Pancreas (tissue), 10 donors: ENCODE measurements around the gene WNT2B. TPM values are rescaled to one million over a fixed set of nuclear protein-coding genes. Genes with fewer than 3 reads are reported as not detected.

Source experiments
- ATAC-seq, 4 donors: fragments of 200-7000 bp; cut with Tn5 transposase; one replicate each; pipeline versions ENCODE4 v1.8.0 to v1.9.1; 2020; ENCODE audit warnings: mild to moderate bottlenecking in 4 of 4, moderate library complexity in 4 of 4
- DNase-seq, 6 donors: peaks; one replicate each; pipeline ENCODE4 v3.0.0-alpha.2; 2020
- FAIRE-seq: peaks from 2 replicates; lab custom pipeline; 2012; peaks lifted over from hg19 to GRCh38; lab: Jason Lieb, UNC
- H3K27ac ChIP-seq, 4 donors: fragments of 200-600 bp; sonication (generic); 1 replicate in 3 of 4; 2 replicates in 1 of 4; pipeline versions ENCODE4 v1.5.0 to v1.8.0; 2020
- H3K27me3 ChIP-seq, 4 donors: fragments of 200-600 bp; one replicate each; pipeline ENCODE4 v1.8.0; 2021
- H3K36me3 ChIP-seq, 3 donors: fragments of 200-600 bp; sonication (generic) in 1 of 3; one replicate each; pipeline versions ENCODE4 v1.5.0 to v1.8.0; 2020 to 2021
- H3K4me1 ChIP-seq, 3 donors: fragments of 200-600 bp; one replicate each; pipeline ENCODE4 v1.8.0; 2021
- H3K4me3 ChIP-seq, 4 donors: fragments of 200-600 bp; sonication (generic) in 2 of 4; one replicate each; pipeline versions ENCODE4 v1.5.0 to v1.8.0; 2020 to 2021
- H3K9me3 ChIP-seq, 4 donors: fragments of 200-600 bp; one replicate each; pipeline ENCODE4 v1.8.0; 2021
- CTCF ChIP-seq, 4 donors: fragments of 200-600 bp; sonication (generic) in 3 of 4; IDR thresholded peaks; one replicate each; pipeline versions ENCODE4 v1.5.0 to v1.8.0; 2021; ENCODE audit warnings: antibody characterized with exemption in 4 of 4
- WGBS, 2 donors: extraction: QIAGEN DNeasy Blood & Tissue Kit; methylation state at CpG; one replicate each; pipeline ENCODE4 v1.1.7; 2013; 5-methylcytosine and 5-hydroxymethylcytosine counted together
- intact Hi-C, 3 donors: fragments of 100-400 bp; cut with DNase I; formaldehyde crosslinking; loops; one replicate each; pipeline versions ENCODE4 v1.11.1 to v1.14.2; 2022
- microRNA-seq, 2 donors: library from miRNA; unstranded; fragments of <30 nt; microRNA quantifications; one replicate each; pipeline versions ENCODE4 to v1.1.0, GENCODE V29; 2019 to 2020
- polyA plus RNA-seq, 2 donors: library from polyadenylated mRNA; stranded (reverse); fragments of 200-250 nt; gene quantifications; one replicate each; pipeline ENCODE4 v1.2.3, GENCODE V29; 2013
- total RNA-seq, 6 donors: library from RNA; stranded (reverse); fragmentation: NEBNext Ultra II Directional in 4 of 6; extraction: Animal tissue kit (Norgen Biotek cat#: 25700) in 4 of 6; gene quantifications; one replicate each; pipeline versions ENCODE4 v1.2.1 to v1.2.4, GENCODE V29; 2021 to 2023
- donor health status: healthy with polysubstance abuse.
- donor health status: DM: no; HTN: no; CAD: no; lungs with moderate emphysema.
- donor health status: DM: no; HTN: no; CAD: no.
- donor health status: control.
- donor health status: control.
- donor health status: Bipolar disorder and iron deficiency.
- donor health status: DM: yes; HTN: yes; CAD: no.
- donor health status: DM: no; HTN: no; CAD: no.
- donor health status: DM: no; HTN: no; CAD: no.
- donor health status: DM: yes; HTN: yes; CAD: no.

WNT2B gene
- total and polyA plus RNA-seq, 8 donors: 0.79 to 2.7 (median 1.4) TPM

- 96 to 98% methylated on average over 1 of the region's 1 CpG for WGBS, 2 donors
- Histone ChIP-seq H3K27ac (no peak overlapping the region), H3K36me3 (peaks cover 0 to 6% (median 0%) of the 10 kb centered on the region in 3 donors), H3K4me3 (no peak overlapping the region), H3K9me3 (no peaks in the 10 kb centered on the region), H3K27me3 (no peaks in the 10 kb centered on the region), H3K4me1 (no peaks in the 10 kb centered on the region)
- no peak for TF ChIP-seq CTCF (IDR thresholded peaks at IDR 0.05)
- FAIRE-seq: no peak
- intact Hi-C loops: no loop called here
- ATAC-seq: no peak
- DNase-seq: no peak
These were observed 57.0 kb downstream of the WNT2B start for GRCh38 chr1:112565800-112566199.

GRCh38 chr1:112575154-112575804, 66.5 kb downstream of the WNT2B start:
- Histone ChIP-seq H3K36me3 (peaks cover 0 to 16% (median 0%) of the 10 kb centered on the region in 3 donors), H3K27me3 (no peaks in the 10 kb centered on the region), H3K27ac (no peak overlapping the region), H3K9me3 (no peaks in the 10 kb centered on the region), H3K4me1 (no peaks in the 10 kb centered on the region), H3K4me3 (no peak overlapping the region)
- DNase-seq (no peak), FAIRE-seq (no peak), ATAC-seq (peak in 1 of 4 donors; percentile 37)
- 96% methylated on average over 8 of the region's 8 CpGs for WGBS, 2 donors
- no peak for TF ChIP-seq CTCF (IDR thresholded peaks at IDR 0.05)
- intact Hi-C loops: no loop called here

- intact Hi-C loops: no loop called here
- WGBS, 2 donors: 77 to 84% methylated on average over 3 of the region's 3 CpGs
- TF ChIP-seq CTCF (IDR thresholded peaks at IDR 0.05): no peak
- Histone ChIP-seq H3K9me3 (no peaks in the 10 kb centered on the region), H3K4me1 (no peaks in the 10 kb centered on the region), H3K27me3 (no peaks in the 10 kb centered on the region), H3K4me3 (no peak overlapping the region), H3K36me3 (peaks cover 0 to 24% (median 0%) of the 10 kb centered on the region in 3 donors), H3K27ac (no peak overlapping the region)
- DNase-seq (no peak), ATAC-seq (no peak), FAIRE-seq (no peak)
These were observed 67.5 kb downstream of the WNT2B start for GRCh38 chr1:112576240-112576639.

Small RNA genes within 50 kb of the gene (microRNA-seq; reads per million reads assigned to microRNA genes)
- gene MIR4256: 0 reads per million in 2 donors

Other genes starting within 250 kb of the WNT2B start
- gene CTTNBP2NL, start 112.8 kb upstream of the WNT2B start, total RNA-seq: 10 to 100 TPM in 2 of 6 donors, 1 to 10 TPM in 4; 4.6 to 24.0 (median 6.5) TPM
- gene CTTNBP2NL, start 112.8 kb upstream of the WNT2B start, polyA plus RNA-seq: 1 to 10 TPM; 2.8 to 3.4 TPM
- 10 to 100 TPM in 4 of 6 donors, 1 to 10 TPM in 2; 9.0 to 16.9 (median 11.2) TPM for gene ST7L, start 110.2 kb downstream of the WNT2B start, total RNA-seq
- 10 to 100 TPM in 1 of 2 donors, 1 to 10 TPM in 1; 9.5 to 11.6 TPM for gene ST7L, start 110.2 kb downstream of the WNT2B start, polyA plus RNA-seq
- 10 to 100 TPM; 27.2 to 60.5 (median 34.7) TPM for gene CAPZA1, start 110.9 kb downstream of the WNT2B start, total RNA-seq
- gene CAPZA1, start 110.9 kb downstream of the WNT2B start, polyA plus RNA-seq: 10 to 100 TPM; 27.6 to 32.3 TPM
- 10 to 100 TPM; 17.7 to 43.5 (median 20.4) TPM for gene MOV10, start 165.7 kb downstream of the WNT2B start, total RNA-seq
- gene MOV10, start 165.7 kb downstream of the WNT2B start, polyA plus RNA-seq: 10 to 100 TPM; 75.5 to 89.9 TPM
- gene RHOC, start 198.2 kb downstream of the WNT2B start, total RNA-seq: 100 to 1,000 TPM in 1 of 6 donors, 10 to 100 TPM in 5; 44.0 to 105 (median 53.5) TPM
- 10 to 100 TPM; 91.5 to 94.5 TPM for gene RHOC, start 198.2 kb downstream of the WNT2B start, polyA plus RNA-seq
- gene PPM1J, start 206.4 kb downstream of the WNT2B start, total RNA-seq: 1 to 10 TPM in 1 of 6 donors, under 1 TPM in 5; 0.20 to 1.6 (median 0.87) TPM
- gene PPM1J, start 206.4 kb downstream of the WNT2B start, polyA plus RNA-seq: 1 to 10 TPM in 1 of 2 donors, under 1 TPM in 1; 0.68 to 1.1 TPM